Skeletal muscle cell (primary cell): ENCODE data around the gene SEC31B.

Experiments used
- DNase-seq: peaks from one replicate; pipeline ENCODE4 v3.0.0-alpha.2; 2010; ENCODE audit warnings: low read depth
- H3K4me3 ChIP-seq: 2 replicates; pipeline ENCODE4 v1.5.1; 2011; ENCODE audit warnings: low read depth, mild to moderate bottlenecking, control low read depth, low read length, moderate library complexity

The SEC31B gene

DNA sequence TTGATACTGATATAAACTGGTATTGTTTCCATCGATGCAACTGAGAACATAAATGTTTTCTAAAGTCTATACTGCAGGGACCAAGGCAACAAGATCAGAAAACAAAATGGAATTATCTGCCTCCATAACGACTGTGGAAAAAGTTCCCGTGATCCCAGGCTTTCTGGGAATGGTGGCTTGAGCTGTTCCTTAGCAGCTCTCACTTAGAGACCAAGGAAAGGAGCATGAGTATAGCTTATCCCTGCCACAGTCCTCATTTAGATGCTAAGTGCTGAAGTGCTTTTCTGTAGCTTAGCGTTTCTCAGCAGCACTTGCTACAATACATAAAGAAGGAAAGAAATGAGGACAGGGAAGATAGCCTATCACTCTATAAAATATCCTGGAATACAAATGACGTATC, 51.3 kb downstream of the SEC31B start:
- H3K4me3 ChIP-seq, result no peak overlapping the region
- DNase-seq, result no peak

DNA sequence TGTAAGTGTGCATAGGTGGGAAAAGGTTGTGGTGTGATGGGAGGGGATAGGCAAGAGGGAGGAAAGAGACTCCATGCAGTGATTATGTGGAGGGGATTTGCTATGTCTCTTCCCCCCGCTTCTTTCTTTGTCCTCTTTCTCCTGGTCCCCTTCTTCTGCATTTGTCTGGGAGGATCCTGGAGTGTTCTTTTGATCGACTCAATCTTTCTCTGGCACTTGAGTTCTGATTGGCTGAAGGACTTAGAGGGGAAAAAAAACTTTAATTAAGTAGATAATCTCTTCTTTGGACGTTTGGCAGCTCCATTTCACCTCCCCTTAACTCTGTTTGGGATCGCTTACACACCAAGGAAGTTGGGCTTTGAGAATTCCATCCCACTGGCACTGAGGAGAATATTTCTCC, 57.0 kb downstream of the SEC31B start, which contains the start of gene WNT8B:
Gene WNT8B, plus strand, starts transcription at position 301 of the 400 bp plus-strand sequence. CDS start 160 bp downstream, outside the sequence.
- no peak within 1 kb of the TSS for H3K4me3 ChIP-seq
- no peak for DNase-seq

DNA sequence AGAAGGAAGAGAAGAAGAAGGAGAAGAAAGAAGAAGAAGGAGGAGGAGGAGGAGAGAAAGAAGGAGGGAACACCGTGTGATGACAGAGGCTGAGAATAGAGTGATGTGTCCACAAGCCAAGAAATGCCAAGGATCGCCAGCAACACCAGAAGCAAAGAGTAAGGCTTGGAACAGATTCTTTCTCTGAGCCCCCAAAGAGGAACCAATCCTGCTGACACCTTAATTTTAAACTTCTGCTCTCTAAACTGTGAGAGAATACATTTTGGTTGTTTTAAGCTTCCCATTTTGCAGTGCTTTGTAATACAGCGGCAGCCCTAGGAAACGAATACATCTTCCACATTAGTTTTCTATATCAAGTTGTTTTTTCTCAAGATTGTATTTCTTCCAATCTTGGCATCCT, 70.7 kb downstream of the SEC31B start:
- no peak for DNase-seq
- H3K4me3 ChIP-seq, result no peak overlapping the region

DNA sequence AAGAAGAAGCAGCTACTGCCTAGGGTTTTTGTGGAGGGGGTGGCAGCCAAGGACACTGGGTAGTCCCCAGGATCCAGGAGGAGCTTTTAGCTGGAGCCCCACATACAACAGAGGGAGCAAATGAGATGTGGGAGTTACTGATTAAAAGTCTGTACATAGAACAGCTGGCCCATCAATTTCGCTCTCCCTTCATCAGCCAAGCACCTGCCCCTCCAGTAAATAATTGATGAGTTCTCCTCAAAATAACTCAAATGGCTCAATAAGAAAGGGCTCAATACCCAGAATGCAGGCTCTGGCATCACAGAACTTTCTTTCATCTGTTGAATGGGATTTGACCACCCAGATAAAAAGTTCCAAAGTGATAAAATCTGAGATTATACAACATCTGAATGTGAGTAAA, 72.0 kb downstream of the SEC31B start:
- no peak for DNase-seq

DNA sequence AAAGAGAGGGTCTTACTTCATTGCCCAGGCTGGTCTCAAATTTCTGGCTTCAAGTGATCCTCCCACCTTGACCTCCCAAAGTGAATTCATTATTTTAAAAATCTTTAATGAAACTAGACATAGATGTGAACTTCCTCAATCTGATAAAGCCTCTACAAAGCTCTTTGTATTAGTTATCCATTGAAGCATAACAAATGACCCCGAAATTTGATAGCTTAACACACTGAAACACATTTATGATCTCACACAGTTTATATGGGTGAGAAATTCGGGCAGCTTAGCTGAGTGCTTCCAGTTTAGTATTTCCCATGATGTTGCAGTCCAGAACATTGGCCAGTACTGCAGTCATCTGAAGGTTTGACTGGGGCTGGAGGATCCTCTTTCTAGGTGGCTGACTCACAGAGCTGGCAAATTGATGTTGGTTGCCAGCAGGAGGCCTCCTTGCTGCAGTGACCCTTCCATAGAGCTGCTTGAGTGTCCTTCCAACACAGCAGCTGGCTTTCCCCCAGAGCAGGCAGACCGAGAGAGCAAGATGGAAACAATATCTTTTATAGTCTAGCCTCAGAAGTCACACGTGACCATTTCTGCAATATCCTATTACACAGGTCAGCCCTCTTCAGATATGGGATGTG, 73.4 kb downstream of the SEC31B start:
- DNase-seq, result no peak
- no peak overlapping the region for H3K4me3 ChIP-seq

More for the DNA sequence above, 72.0 kb downstream of the SEC31B start:
- H3K4me3 ChIP-seq, result no peak overlapping the region

DNA sequence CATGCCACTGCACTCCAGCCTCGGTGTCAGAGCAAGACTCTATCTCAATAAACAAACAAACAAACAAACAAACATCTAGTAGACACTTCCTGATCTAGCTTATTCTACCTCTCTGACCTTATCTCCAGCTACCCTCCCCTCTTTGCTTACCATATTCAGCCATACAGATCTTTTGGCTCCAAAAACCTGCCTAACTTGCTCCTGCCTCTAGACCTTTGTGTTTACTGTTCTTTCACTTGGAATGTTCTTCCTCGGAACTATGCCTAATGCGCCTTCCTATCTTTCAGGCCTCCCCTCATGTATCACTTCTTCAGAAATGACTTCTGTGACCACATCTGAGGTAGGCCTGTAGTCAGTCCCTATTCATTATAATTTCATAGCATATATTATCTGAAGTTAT, 77.1 kb downstream of the SEC31B start:
- DNase-seq, result no peak
- no peak overlapping the region for H3K4me3 ChIP-seq

DNA sequence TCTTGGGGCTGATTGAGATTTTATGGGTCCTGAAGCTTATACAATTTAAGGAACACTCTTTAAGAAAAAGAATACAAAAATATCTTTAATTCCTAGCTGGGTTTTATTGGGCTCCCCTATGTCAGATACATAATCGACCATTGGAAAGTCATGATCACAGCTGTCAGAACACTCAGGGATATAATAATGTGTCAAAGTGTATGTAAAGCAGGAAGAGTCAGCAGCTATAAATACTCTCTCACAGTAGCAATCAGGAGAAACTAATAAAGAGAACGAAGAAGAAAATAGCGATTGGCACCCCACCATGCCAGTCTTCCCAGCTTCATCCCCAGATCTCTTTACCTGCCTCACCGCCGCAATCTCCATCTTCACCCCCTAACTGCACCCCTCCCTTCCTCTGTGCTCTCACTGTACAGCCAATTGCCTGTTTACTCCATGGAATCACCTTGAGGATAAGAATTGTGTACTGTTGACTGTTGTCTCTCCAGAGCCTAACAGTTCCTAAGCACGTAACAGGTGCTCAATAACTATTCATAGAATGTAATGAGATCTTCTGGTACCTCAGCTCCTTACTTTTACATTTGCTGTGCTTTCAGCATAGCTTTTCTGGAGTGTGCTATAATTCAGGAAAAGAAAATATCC, 80.9 kb downstream of the SEC31B start:
- no peak for DNase-seq
- no peak overlapping the region for H3K4me3 ChIP-seq
